NCI-H345 (cell line): ENCODE results near the gene ING1.
"Not testable (repeated sequence)": the region's sequence is repeated elsewhere in the genome, so short reads cannot be mapped to it uniquely, and the experiment has no call there.

ENCODE experiments used
- DNase-seq: peaks from one replicate; lab custom pipeline; 2025; lab: John Stamatoyannopoulos, UW

The ING1 gene

GRCh38 chr13:110695774-110696173, 17.7 kb upstream of the ING1 start:
- DNase-seq, result not testable (repeated sequence)

- DNase-seq, result no peak
Observed at GRCh38 chr13:110696776-110697175, 16.7 kb upstream of the ING1 start.

- DNase-seq, result no peak
Observed at GRCh38 chr13:110697842-110698241, 15.7 kb upstream of the ING1 start.

GRCh38 chr13:110698689-110699088, 14.8 kb upstream of the ING1 start:
- no peak for DNase-seq

- DNase-seq, result no peak
Observed at GRCh38 chr13:110699148-110700145, 14.1 kb upstream of the ING1 start.

- DNase-seq, result no peak
Observed at GRCh38 chr13:110700186-110700585, 13.3 kb upstream of the ING1 start.

GRCh38 chr13:110700641-110701040, 12.9 kb upstream of the ING1 start:
- DNase-seq, result no peak

GRCh38 chr13:110701061-110701460, 12.4 kb upstream of the ING1 start:
- not testable (repeated sequence) for DNase-seq

GRCh38 chr13:110702089-110702488, 11.4 kb upstream of the ING1 start:
- no peak for DNase-seq

- DNase-seq, result no peak
Observed at GRCh38 chr13:110702591-110703526, 10.6 kb upstream of the ING1 start.

GRCh38 chr13:110705356-110705825, 8.1 kb upstream of the ING1 start:
- no peak for DNase-seq

- peak; percentile 97 for DNase-seq
Observed at GRCh38 chr13:110705826-110706569, 7.5 kb upstream of the ING1 start, which contains the start of gene CARS2. Gene CARS2, minus strand, starts transcription at chr13:110706116. Its CDS starts 23 bp downstream, at chr13:110706093.

GRCh38 chr13:110706570-110707372, 6.7 kb upstream of the ING1 start:
- no peak for DNase-seq

GRCh38 chr13:110712081-110712848, 1.2 kb upstream of the ING1 start:
- DNase-seq, result peak; percentile 93

GRCh38 chr13:110712849-110713641, 455 bp upstream of the ING1 start:
- peak; percentile 99 for DNase-seq

GRCh38 chr13:110713981-110714796, 689 bp downstream of the ING1 start:
- DNase-seq, result peak; percentile 43

- DNase-seq, result peak; percentile 76
Observed at GRCh38 chr13:110714797-110715394, 1.4 kb downstream of the ING1 start.
